ENCODE results near the gene CHN2.

CHN2 gene

GRCh38 chr7:29401769-29402168 is 207.2 kb downstream of the CHN2 start:
- H3K9ac ChIP-seq (ENCODE audit: low read depth, low read length): no peak overlapping the region
- H3K4me3 ChIP-seq (ENCODE audit: low read length): no peak overlapping the region
- no peak overlapping the region for H3K4me2 ChIP-seq (ENCODE audit: low read length)
- peaks cover 58% of the 10 kb centered on the region for H3K27me3 ChIP-seq (ENCODE audit: control insufficient read depth, insufficient read depth, low read length)
- H3K4me1 ChIP-seq (ENCODE audit: control insufficient read depth, insufficient read depth, low read length): no peaks in the 10 kb centered on the region
- no peaks in the 10 kb centered on the region for H3K9me3 ChIP-seq (replicated peaks; ENCODE audit: low read length)
- H3K36me3 ChIP-seq (ENCODE audit: insufficient read depth, low read length): no peaks in the 10 kb centered on the region

GRCh38 chr7:29405891-29406290 is 211.3 kb downstream of the CHN2 start:
- Histone ChIP-seq H3K27me3 (ENCODE audit: control insufficient read depth, insufficient read depth, low read length) (peaks cover 47% of the 10 kb centered on the region), H3K36me3 (ENCODE audit: insufficient read depth, low read length) (no peaks in the 10 kb centered on the region), H3K9me3 (replicated peaks; ENCODE audit: low read length) (no peaks in the 10 kb centered on the region), H3K4me2 (ENCODE audit: low read length) (no peak overlapping the region), H3K4me3 (ENCODE audit: low read length) (no peak overlapping the region), H3K4me1 (ENCODE audit: control insufficient read depth, insufficient read depth, low read length) (peaks cover 2% of the 10 kb centered on the region), H3K9ac (ENCODE audit: low read depth, low read length) (no peak overlapping the region)

- no peaks in the 10 kb centered on the region for H3K9me3 ChIP-seq (replicated peaks; ENCODE audit: low read length)
- no peak overlapping the region for H3K9ac ChIP-seq (ENCODE audit: low read depth, low read length)
- H3K4me3 ChIP-seq (ENCODE audit: low read length): no peak overlapping the region
- H3K36me3 ChIP-seq (ENCODE audit: insufficient read depth, low read length): no peaks in the 10 kb centered on the region
- peaks cover 2% of the 10 kb centered on the region for H3K4me1 ChIP-seq (ENCODE audit: control insufficient read depth, insufficient read depth, low read length)
- no peak overlapping the region for H3K4me2 ChIP-seq (ENCODE audit: low read length)
- H3K27me3 ChIP-seq (ENCODE audit: control insufficient read depth, insufficient read depth, low read length): peaks cover 45% of the 10 kb centered on the region
These were observed 211.8 kb downstream of the CHN2 start for GRCh38 chr7:29406366-29406765.

- Histone ChIP-seq H3K9ac (ENCODE audit: low read depth, low read length) (no peak overlapping the region), H3K27me3 (ENCODE audit: control insufficient read depth, insufficient read depth, low read length) (peaks cover 26% of the 10 kb centered on the region), H3K4me1 (ENCODE audit: control insufficient read depth, insufficient read depth, low read length) (peaks cover 2% of the 10 kb centered on the region), H3K36me3 (ENCODE audit: insufficient read depth, low read length) (no peaks in the 10 kb centered on the region), H3K4me2 (ENCODE audit: low read length) (no peak overlapping the region), H3K9me3 (replicated peaks; ENCODE audit: low read length) (no peaks in the 10 kb centered on the region), H3K4me3 (ENCODE audit: low read length) (no peak overlapping the region)
These were observed 214.3 kb downstream of the CHN2 start for GRCh38 chr7:29408841-29409243.

- H3K9me3 ChIP-seq (replicated peaks; ENCODE audit: low read length): no peaks in the 10 kb centered on the region
- peaks cover 13% of the 10 kb centered on the region for H3K27me3 ChIP-seq (ENCODE audit: control insufficient read depth, insufficient read depth, low read length)
- no peaks in the 10 kb centered on the region for H3K36me3 ChIP-seq (ENCODE audit: insufficient read depth, low read length)
- no peak overlapping the region for H3K4me2 ChIP-seq (ENCODE audit: low read length)
- no peak overlapping the region for H3K9ac ChIP-seq (ENCODE audit: low read depth, low read length)
- H3K4me3 ChIP-seq (ENCODE audit: low read length): no peak overlapping the region
- peaks cover 2% of the 10 kb centered on the region for H3K4me1 ChIP-seq (ENCODE audit: control insufficient read depth, insufficient read depth, low read length)
These were observed 216.4 kb downstream of the CHN2 start for GRCh38 chr7:29410996-29411395.

- H3K36me3 ChIP-seq (ENCODE audit: insufficient read depth, low read length): no peaks in the 10 kb centered on the region
- H3K4me3 ChIP-seq (ENCODE audit: low read length): no peak overlapping the region
- peaks cover 2% of the 10 kb centered on the region for H3K4me1 ChIP-seq (ENCODE audit: control insufficient read depth, insufficient read depth, low read length)
- H3K27me3 ChIP-seq (ENCODE audit: control insufficient read depth, insufficient read depth, low read length): peaks cover 4% of the 10 kb centered on the region
- H3K9me3 ChIP-seq (replicated peaks; ENCODE audit: low read length): no peaks in the 10 kb centered on the region
- H3K4me2 ChIP-seq (ENCODE audit: low read length): no peak overlapping the region
- H3K9ac ChIP-seq (ENCODE audit: low read depth, low read length): no peak overlapping the region
These were observed 218.3 kb downstream of the CHN2 start for GRCh38 chr7:29412912-29413311.

GRCh38 chr7:29413626-29414136 is 219.1 kb downstream of the CHN2 start:
- peaks cover 4% of the 10 kb centered on the region for H3K27me3 ChIP-seq (ENCODE audit: control insufficient read depth, insufficient read depth, low read length)
- H3K9ac ChIP-seq (ENCODE audit: low read depth, low read length): no peak overlapping the region
- no peak overlapping the region for H3K4me2 ChIP-seq (ENCODE audit: low read length)
- peaks cover 2% of the 10 kb centered on the region for H3K4me1 ChIP-seq (ENCODE audit: control insufficient read depth, insufficient read depth, low read length)
- H3K36me3 ChIP-seq (ENCODE audit: insufficient read depth, low read length): no peaks in the 10 kb centered on the region
- no peaks in the 10 kb centered on the region for H3K9me3 ChIP-seq (replicated peaks; ENCODE audit: low read length)
- H3K4me3 ChIP-seq (ENCODE audit: low read length): no peak overlapping the region

GRCh38 chr7:29414216-29414615 is 219.6 kb downstream of the CHN2 start:
- no peaks in the 10 kb centered on the region for H3K9me3 ChIP-seq (replicated peaks; ENCODE audit: low read length)
- H3K4me3 ChIP-seq (ENCODE audit: low read length): no peak overlapping the region
- H3K9ac ChIP-seq (ENCODE audit: low read depth, low read length): no peak overlapping the region
- no peak overlapping the region for H3K4me2 ChIP-seq (ENCODE audit: low read length)
- peaks cover 4% of the 10 kb centered on the region for H3K27me3 ChIP-seq (ENCODE audit: control insufficient read depth, insufficient read depth, low read length)
- no peaks in the 10 kb centered on the region for H3K36me3 ChIP-seq (ENCODE audit: insufficient read depth, low read length)
- no peaks in the 10 kb centered on the region for H3K4me1 ChIP-seq (ENCODE audit: control insufficient read depth, insufficient read depth, low read length)

GRCh38 chr7:29415215-29415614 is 220.6 kb downstream of the CHN2 start:
- H3K4me1 ChIP-seq (ENCODE audit: control insufficient read depth, insufficient read depth, low read length): no peaks in the 10 kb centered on the region
- no peaks in the 10 kb centered on the region for H3K36me3 ChIP-seq (ENCODE audit: insufficient read depth, low read length)
- peaks cover 4% of the 10 kb centered on the region for H3K27me3 ChIP-seq (ENCODE audit: control insufficient read depth, insufficient read depth, low read length)
- no peaks in the 10 kb centered on the region for H3K9me3 ChIP-seq (replicated peaks; ENCODE audit: low read length)
- no peak overlapping the region for H3K4me3 ChIP-seq (ENCODE audit: low read length)
- H3K9ac ChIP-seq (ENCODE audit: low read depth, low read length): no peak overlapping the region
- no peak overlapping the region for H3K4me2 ChIP-seq (ENCODE audit: low read length)

GRCh38 chr7:29416276-29416937 is 221.8 kb downstream of the CHN2 start:
- peaks cover 4% of the 10 kb centered on the region for H3K27me3 ChIP-seq (ENCODE audit: control insufficient read depth, insufficient read depth, low read length)
- H3K36me3 ChIP-seq (ENCODE audit: insufficient read depth, low read length): no peaks in the 10 kb centered on the region
- no peak overlapping the region for H3K9ac ChIP-seq (ENCODE audit: low read depth, low read length)
- H3K9me3 ChIP-seq (replicated peaks; ENCODE audit: low read length): no peaks in the 10 kb centered on the region
- no peak overlapping the region for H3K4me3 ChIP-seq (ENCODE audit: low read length)
- no peaks in the 10 kb centered on the region for H3K4me1 ChIP-seq (ENCODE audit: control insufficient read depth, insufficient read depth, low read length)
- no peak overlapping the region for H3K4me2 ChIP-seq (ENCODE audit: low read length)

GRCh38 chr7:29416938-29417305 is 222.3 kb downstream of the CHN2 start:
- no peaks in the 10 kb centered on the region for H3K4me1 ChIP-seq (ENCODE audit: control insufficient read depth, insufficient read depth, low read length)
- H3K9ac ChIP-seq (ENCODE audit: low read depth, low read length): no peak overlapping the region
- no peaks in the 10 kb centered on the region for H3K9me3 ChIP-seq (replicated peaks; ENCODE audit: low read length)
- H3K27me3 ChIP-seq (ENCODE audit: control insufficient read depth, insufficient read depth, low read length): peaks cover 4% of the 10 kb centered on the region
- no peak overlapping the region for H3K4me2 ChIP-seq (ENCODE audit: low read length)
- no peak overlapping the region for H3K4me3 ChIP-seq (ENCODE audit: low read length)
- no peaks in the 10 kb centered on the region for H3K36me3 ChIP-seq (ENCODE audit: insufficient read depth, low read length)

- peaks cover 7% of the 10 kb centered on the region for H3K27me3 ChIP-seq (ENCODE audit: control insufficient read depth, insufficient read depth, low read length)
- no peak overlapping the region for H3K4me2 ChIP-seq (ENCODE audit: low read length)
- no peak overlapping the region for H3K4me3 ChIP-seq (ENCODE audit: low read length)
- no peak overlapping the region for H3K9ac ChIP-seq (ENCODE audit: low read depth, low read length)
- no peaks in the 10 kb centered on the region for H3K9me3 ChIP-seq (replicated peaks; ENCODE audit: low read length)
- no peaks in the 10 kb centered on the region for H3K36me3 ChIP-seq (ENCODE audit: insufficient read depth, low read length)
- no peaks in the 10 kb centered on the region for H3K4me1 ChIP-seq (ENCODE audit: control insufficient read depth, insufficient read depth, low read length)
These were observed 223.5 kb downstream of the CHN2 start for GRCh38 chr7:29418056-29418455.

All from skeletal muscle satellite cell (primary cell).